ENCODE measurements around the gene UQCRHL.

UQCRHL gene

GRCh38 chr1:15797614-15798390 is 9.6 kb downstream of the UQCRHL start:
- DNase-seq, result no peak

- DNase-seq, result no peak
Measured at GRCh38 chr1:15796086-15796462, 11.4 kb downstream of the UQCRHL start.

- DNase-seq, result no peak
Measured at GRCh38 chr1:15788624-15789301, 18.7 kb downstream of the UQCRHL start.

GRCh38 chr1:15786581-15786980 is 20.9 kb downstream of the UQCRHL start:
- DNase-seq, result no peak

- DNase-seq, result no peak
Measured at GRCh38 chr1:15785683-15786082, 21.8 kb downstream of the UQCRHL start.

- no peak for DNase-seq
Measured at GRCh38 chr1:15777909-15778707, 29.3 kb downstream of the UQCRHL start.

GRCh38 chr1:15775706-15776105 is 31.7 kb downstream of the UQCRHL start:
- no peak for DNase-seq

GRCh38 chr1:15771836-15772515 is 35.5 kb downstream of the UQCRHL start:
- DNase-seq, result no peak

GRCh38 chr1:15770313-15770962 is 37.0 kb downstream of the UQCRHL start:
- no peak for DNase-seq

- no peak for DNase-seq
Measured at GRCh38 chr1:15768388-15768787, 39.1 kb downstream of the UQCRHL start.

GRCh38 chr1:15767941-15768340 is 39.5 kb downstream of the UQCRHL start:
- no peak for DNase-seq

- no peak for DNase-seq
Measured at GRCh38 chr1:15765495-15766194, 41.8 kb downstream of the UQCRHL start.

GRCh38 chr1:15764890-15765289 is 42.6 kb downstream of the UQCRHL start:
- DNase-seq, result no peak

GRCh38 chr1:15764269-15764764 is 43.1 kb downstream of the UQCRHL start:
- DNase-seq, result no peak

- no peak for DNase-seq
Measured at GRCh38 chr1:15762546-15762945, 44.9 kb downstream of the UQCRHL start.

- DNase-seq, result no peak
Measured at GRCh38 chr1:15761366-15762128, 45.9 kb downstream of the UQCRHL start.

GRCh38 chr1:15760520-15761211 is 46.8 kb downstream of the UQCRHL start:
- no peak for DNase-seq

GRCh38 chr1:15758953-15759661 is 48.3 kb downstream of the UQCRHL start:
- no peak for DNase-seq

- no peak for DNase-seq
Measured at GRCh38 chr1:15758343-15758931, 49.0 kb downstream of the UQCRHL start, which contains the start of gene FBLIM1. Gene FBLIM1 (plus strand): TSS chr1:15758795. CDS start chr1:15764984, 6,189 bp downstream.

Measured in T-helper 2 cell (primary cell).